Natural killer cell (primary cell): ENCODE results near the gene PSKH1. TPM values are rescaled to one million over a fixed set of nuclear protein-coding genes. Genes with fewer than 3 reads are reported as not detected.

ENCODE experiments used
- ATAC-seq, 3 donors: fragments of 150-1000 bp in 2 of 3; fragments of 200-7000 bp in 1 of 3; cut with Tn5 transposase; 1 replicate in 1 of 3; 2 replicates in 2 of 3; pipeline ENCODE4 v1.10.0; 2021; ENCODE audit warnings: mild to moderate bottlenecking in 2 of 3, moderate library complexity in 2 of 3
- DNase-seq, 2 donors: peaks; one replicate each; pipeline versions ENCODE4 v3.0.0 to v3.0.0-alpha.2; 2013 to 2021; ENCODE audit warnings: mixed read lengths in 1 of 2
- H3K27ac ChIP-seq: one replicate; pipeline ENCODE4 v1.5.1; 2013; ENCODE audit warnings: mild to moderate bottlenecking, low read length
- H3K27me3 ChIP-seq: one replicate; pipeline ENCODE4 v1.6.1; 2013; ENCODE audit warnings: low read length; ENCODE audit not compliant: control insufficient read depth, insufficient read depth
- H3K36me3 ChIP-seq: one replicate; pipeline ENCODE4 v1.6.1; 2013; ENCODE audit warnings: low read length; ENCODE audit not compliant: control insufficient read depth, insufficient read depth
- H3K4me1 ChIP-seq: one replicate; pipeline ENCODE4 v1.6.1; 2013; ENCODE audit warnings: low read length; ENCODE audit not compliant: control insufficient read depth, insufficient read depth
- H3K4me3 ChIP-seq: one replicate; pipeline ENCODE4 v1.5.1; 2013; ENCODE audit warnings: low read length
- H3K9me3 ChIP-seq: one replicate; pipeline ENCODE4 v1.6.1; 2013; ENCODE audit warnings: low read length; ENCODE audit not compliant: control insufficient read depth, insufficient read depth
- H3K27ac Mint-ChIP-seq, 2 donors: one replicate each; pipeline ENCODE4 v1.8.0; 2022; ENCODE audit warnings: mild to moderate bottlenecking in 2 of 2, mixed read lengths in 2 of 2, moderate library complexity in 1 of 2
- H3K27me3 Mint-ChIP-seq, 2 donors: one replicate each; pipeline ENCODE4 v1.8.0; 2022; ENCODE audit warnings: low read depth in 2 of 2, mixed read lengths in 2 of 2
- H3K36me3 Mint-ChIP-seq: one replicate; pipeline ENCODE4 v1.8.0; 2022; ENCODE audit warnings: mixed read lengths
- H3K4me1 Mint-ChIP-seq, 2 donors: one replicate each; pipeline ENCODE4 v1.8.0; 2022; ENCODE audit warnings: mixed read lengths in 2 of 2
- H3K4me3 Mint-ChIP-seq: one replicate; pipeline ENCODE4 v1.8.0; 2022; ENCODE audit warnings: mild to moderate bottlenecking, moderate library complexity, mixed read lengths
- H3K9me3 Mint-ChIP-seq, 2 donors: one replicate each; pipeline ENCODE4 v1.8.0; 2022; ENCODE audit warnings: mixed read lengths in 2 of 2
- CTCF ChIP-seq: fragments of 200-600 bp; IDR thresholded peaks from one replicate; pipeline ENCODE4 v1.8.0; 2022; ENCODE audit warnings: antibody characterized with exemption
- WGBS: methylation state at CpG from one replicate; pipeline ENCODE4 v1.1.7; 2013; ENCODE audit warnings: missing lambda C conversion rate; ENCODE audit not compliant: insufficient coverage; 5-methylcytosine and 5-hydroxymethylcytosine counted together
- intact Hi-C: fragments of 100-400 bp; cut with micrococcal nuclease; formaldehyde crosslinking; loops from one replicate; pipeline ENCODE4 v1.14.2; 2022
- total RNA-seq, 4 donors: library from RNA; stranded (reverse); fragments of 120-200 nt in 1 of 4; gene quantifications; one replicate each; pipeline versions ENCODE4 v1.2.3 to v1.2.4, GENCODE V29; 2013 to 2022

PSKH1 gene
- total RNA-seq, 3 donors from 2014 or later (not counting 1 experiment from before 2014, with no cell fraction given): 16.8 to 24.7 (median 19.5) TPM

GRCh38 chr16:67950335-67950843 lies 57.3 kb downstream of the PSKH1 start:
- Mint-ChIP-seq H3K36me3 (no peaks in the 10 kb centered on the region), H3K4me3 (no peak overlapping the region), H3K27ac (no peak overlapping the region), H3K27me3 (no peaks in the 10 kb centered on the region), H3K4me1 (no peaks in the 10 kb centered on the region), H3K9me3 (no peaks in the 10 kb centered on the region)
- TF ChIP-seq CTCF: no peak
- no peaks in the 10 kb centered on the region for H3K4me1 ChIP-seq
- no peaks in the 10 kb centered on the region for H3K9me3 ChIP-seq
- no peak for DNase-seq
- H3K36me3 ChIP-seq: peaks cover 28% of the 10 kb centered on the region
- H3K27ac ChIP-seq: no peak overlapping the region
- 95% methylated on average over 15 of the region's 16 CpGs for WGBS
- no peak for ATAC-seq
- H3K4me3 ChIP-seq: no peak overlapping the region
- intact Hi-C loops: no loop called here
- no peaks in the 10 kb centered on the region for H3K27me3 ChIP-seq

DNA sequence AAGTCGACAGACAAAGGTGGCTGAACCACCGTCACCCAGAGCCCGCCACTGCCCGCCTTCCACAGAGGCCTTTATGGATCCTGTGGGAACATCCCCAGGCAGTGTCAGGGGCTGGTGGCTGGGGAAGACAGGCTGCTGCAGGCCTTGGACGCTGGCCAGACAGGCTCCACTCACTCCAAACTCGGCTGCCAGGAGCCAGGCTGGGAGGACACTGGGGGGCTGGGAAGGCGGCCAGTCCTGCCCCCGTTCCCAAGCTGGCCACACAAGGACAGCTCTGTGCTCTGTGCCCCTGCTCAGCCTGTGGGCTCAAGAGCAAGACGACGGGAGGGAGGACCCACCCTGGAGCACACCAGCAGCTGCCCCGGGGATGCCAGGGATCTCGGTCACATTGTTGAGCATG lies 58.4 kb downstream of the PSKH1 start:
- intact Hi-C loops: no loop called here
- ATAC-seq (no peak), DNase-seq (no peak)
- Mint-ChIP-seq H3K27ac (no peak overlapping the region), H3K27me3 (no peaks in the 10 kb centered on the region), H3K4me1 (no peaks in the 10 kb centered on the region), H3K4me3 (no peak overlapping the region), H3K9me3 (no peaks in the 10 kb centered on the region), H3K36me3 (no peaks in the 10 kb centered on the region)
- no peak for TF ChIP-seq CTCF
- no peaks in the 10 kb centered on the region for H3K27me3 ChIP-seq
- 94% methylated on average over 12 of the region's 12 CpGs for WGBS
- H3K4me1 ChIP-seq: no peaks in the 10 kb centered on the region
- H3K9me3 ChIP-seq: no peaks in the 10 kb centered on the region
- H3K4me3 ChIP-seq: no peak overlapping the region
- peaks cover 20% of the 10 kb centered on the region for H3K36me3 ChIP-seq
- H3K27ac ChIP-seq: no peak overlapping the region

GRCh38 chr16:67953641-67954375 lies 60.8 kb downstream of the PSKH1 start:
- Histone ChIP-seq H3K9me3 (no peaks in the 10 kb centered on the region), H3K4me1 (no peaks in the 10 kb centered on the region), H3K36me3 (peaks cover 17% of the 10 kb centered on the region), H3K27me3 (no peaks in the 10 kb centered on the region), H3K4me3 (no peak overlapping the region), H3K27ac (no peak overlapping the region)
- no peak overlapping the region for H3K4me3 Mint-ChIP-seq
- no peaks in the 10 kb centered on the region for H3K36me3 Mint-ChIP-seq
- DNase-seq (no peak), ATAC-seq (no peak)
- no peaks in the 10 kb centered on the region for H3K4me1 Mint-ChIP-seq
- no peak overlapping the region for H3K27ac Mint-ChIP-seq
- intact Hi-C loops: no loop called here
- no peaks in the 10 kb centered on the region for H3K27me3 Mint-ChIP-seq
- 97% methylated on average over 7 of the region's 8 CpGs for WGBS
- H3K9me3 Mint-ChIP-seq: no peaks in the 10 kb centered on the region
- TF ChIP-seq CTCF: no peak
